Measurements from ENCODE around the gene NME9.

The NME9 gene

GRCh38 chr3:138374573-138375134 is 45.0 kb upstream of the NME9 start:
- no peak overlapping the region for H3K4me3 ChIP-seq (ENCODE audit: low read depth, low read length)
- no peak for DNase-seq (ENCODE audit: low read depth)
- TF ChIP-seq CTCF (IDR thresholded peaks at IDR 0.05; ENCODE audit: low read depth, low read length, missing control alignments): no peak

- no peak overlapping the region for H3K4me3 ChIP-seq (ENCODE audit: low read depth, low read length)
- TF ChIP-seq CTCF (IDR thresholded peaks at IDR 0.05; ENCODE audit: low read depth, low read length, missing control alignments): no peak
- no peak for DNase-seq (ENCODE audit: low read depth)
Observed at GRCh38 chr3:138373736-138374094, 44.1 kb upstream of the NME9 start.

- H3K4me3 ChIP-seq (ENCODE audit: low read depth, low read length): no peak overlapping the region
- TF ChIP-seq CTCF (IDR thresholded peaks at IDR 0.05; ENCODE audit: low read depth, low read length, missing control alignments): no peak
- no peak for DNase-seq (ENCODE audit: low read depth)
Observed at GRCh38 chr3:138373087-138373735, 43.6 kb upstream of the NME9 start.

GRCh38 chr3:138371070-138371965 is 41.7 kb upstream of the NME9 start:
- peak; percentile 75 for DNase-seq (ENCODE audit: low read depth)
- H3K4me3 ChIP-seq (ENCODE audit: low read depth, low read length): no peak overlapping the region
- no peak for TF ChIP-seq CTCF (IDR thresholded peaks at IDR 0.05; ENCODE audit: low read depth, low read length, missing control alignments)

- TF ChIP-seq CTCF (IDR thresholded peaks at IDR 0.05; ENCODE audit: low read depth, low read length, missing control alignments): no peak
- H3K4me3 ChIP-seq (ENCODE audit: low read depth, low read length): no peak overlapping the region
- DNase-seq (ENCODE audit: low read depth): no peak
Observed at GRCh38 chr3:138370321-138370720, 40.7 kb upstream of the NME9 start.

GRCh38 chr3:138369151-138369900 is 39.7 kb upstream of the NME9 start:
- H3K4me3 ChIP-seq (ENCODE audit: low read depth, low read length): no peak overlapping the region
- TF ChIP-seq CTCF (IDR thresholded peaks at IDR 0.05; ENCODE audit: low read depth, low read length, missing control alignments): no peak
- DNase-seq (ENCODE audit: low read depth): no peak
